GM13976 (cell line): ENCODE results near the gene UBQLNL.

ENCODE experiments used
- DNase-seq: peaks from one replicate; pipeline ENCODE4 v3.0.0; 2012; ENCODE audit warnings: low spot score
- CTCF ChIP-seq: IDR thresholded peaks from 2 replicates; pipeline ENCODE4 v1.5.1; 2012; ENCODE audit warnings: borderline replicate concordance, mild to moderate bottlenecking; ENCODE audit not compliant: insufficient read depth; ENCODE audit errors: extremely low read depth, missing control alignments, control extremely low read depth
- in situ Hi-C: fragments of 300-500 bp; cut with MboI; formaldehyde crosslinking; loops from one replicate; pipeline ENCODE4 v1.12.0; 2022; ENCODE audit warnings: low sequenced_read_pairs, mixed read lengths, inconsistent platforms; ENCODE audit not compliant: unreplicated experiment

UBQLNL gene

GRCh38 chr11:5486421-5486820, 30.1 kb downstream of the UBQLNL start:
- DNase-seq: no peak
- TF ChIP-seq CTCF: no peak
- in situ Hi-C loops: no loop called here

- no peak for TF ChIP-seq CTCF
- no peak for DNase-seq
- in situ Hi-C loops: no loop called here
Observed at GRCh38 chr11:5486003-5486402, 30.5 kb downstream of the UBQLNL start.

GRCh38 chr11:5476186-5476819, 40.2 kb downstream of the UBQLNL start:
- TF ChIP-seq CTCF: peak; percentile 61
- DNase-seq: peak; percentile 72
- in situ Hi-C loops: no loop called here

GRCh38 chr11:5473921-5474320, 42.6 kb downstream of the UBQLNL start:
- TF ChIP-seq CTCF: no peak
- in situ Hi-C loops: no loop called here
- no peak for DNase-seq

GRCh38 chr11:5467527-5467926, 49.0 kb downstream of the UBQLNL start:
- no peak for DNase-seq
- in situ Hi-C loops: no loop called here
- no peak for TF ChIP-seq CTCF
